GM10248 (cell line): ENCODE measurements around the gene PEAK1.

Experiments
- CTCF ChIA-PET: fragments of 300-600 bp; sonication (Branson Sonifier 250); formaldehyde crosslinking; extraction: SDS; loops from one replicate; lab custom pipeline; 2021; ENCODE audit warnings: antibody characterized with exemption; lab: Yijun Ruan, JAX
- POLR2A ChIA-PET: fragments of 350-650 bp; sonication (Branson Sonifier 250); formaldehyde crosslinking; extraction: SDS; loops from one replicate; lab custom pipeline; 2020; ENCODE audit warnings: antibody characterized with exemption; lab: Yijun Ruan, JAX
- DNase-seq: peaks from one replicate; pipeline ENCODE4 v3.0.0; 2012; ENCODE audit errors: extremely low spot score
- TF ChIP-seq, protein P1 (sequence below): IDR thresholded peaks from 2 replicates; pipeline ENCODE4 v1.5.1; 2012; ENCODE audit warnings: mild to moderate bottlenecking, low read depth; ENCODE audit errors: extremely low read depth, missing control alignments, control extremely low read depth

PEAK1 gene

DNA sequence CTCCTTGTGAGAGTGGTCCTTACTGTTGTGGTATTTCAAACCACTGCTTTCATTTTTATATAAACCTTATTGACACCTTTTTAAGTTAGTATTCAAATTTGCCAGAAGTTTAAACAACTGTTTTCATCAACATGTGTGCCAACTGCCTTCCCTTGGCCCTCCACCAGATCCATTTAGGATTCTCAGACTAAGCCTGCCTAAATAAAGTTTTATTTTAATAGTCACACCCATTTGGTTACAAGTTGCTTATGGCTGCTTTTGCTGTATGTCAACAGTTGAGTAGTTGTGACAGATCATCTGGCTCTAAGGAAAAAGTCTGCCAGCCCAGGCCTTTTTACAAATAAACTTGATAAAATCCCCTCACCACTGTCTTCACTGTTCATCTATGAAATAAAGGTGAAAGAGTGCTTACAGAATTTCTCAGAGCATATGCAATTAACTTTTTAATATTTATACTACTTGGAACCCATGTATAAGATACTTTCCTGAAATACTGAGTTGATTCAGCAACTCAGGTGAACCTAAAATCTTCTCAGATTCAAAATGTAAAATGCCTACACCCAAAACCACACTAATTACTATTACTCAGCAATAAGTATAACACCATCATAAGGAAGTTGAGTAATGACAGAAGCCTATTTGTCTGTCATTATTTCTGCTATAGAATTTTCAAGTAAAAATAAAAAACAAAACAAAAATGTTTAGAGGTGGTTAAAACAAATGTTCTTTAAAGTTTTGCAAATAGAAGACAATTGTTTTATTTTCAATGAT is 35.1 kb downstream of the PEAK1 start:
- CTCF ChIA-PET, result no interaction called here
- POLR2A ChIA-PET, result no interaction called here
- DNase-seq, result no peak
- TF ChIP-seq, protein P1, sequence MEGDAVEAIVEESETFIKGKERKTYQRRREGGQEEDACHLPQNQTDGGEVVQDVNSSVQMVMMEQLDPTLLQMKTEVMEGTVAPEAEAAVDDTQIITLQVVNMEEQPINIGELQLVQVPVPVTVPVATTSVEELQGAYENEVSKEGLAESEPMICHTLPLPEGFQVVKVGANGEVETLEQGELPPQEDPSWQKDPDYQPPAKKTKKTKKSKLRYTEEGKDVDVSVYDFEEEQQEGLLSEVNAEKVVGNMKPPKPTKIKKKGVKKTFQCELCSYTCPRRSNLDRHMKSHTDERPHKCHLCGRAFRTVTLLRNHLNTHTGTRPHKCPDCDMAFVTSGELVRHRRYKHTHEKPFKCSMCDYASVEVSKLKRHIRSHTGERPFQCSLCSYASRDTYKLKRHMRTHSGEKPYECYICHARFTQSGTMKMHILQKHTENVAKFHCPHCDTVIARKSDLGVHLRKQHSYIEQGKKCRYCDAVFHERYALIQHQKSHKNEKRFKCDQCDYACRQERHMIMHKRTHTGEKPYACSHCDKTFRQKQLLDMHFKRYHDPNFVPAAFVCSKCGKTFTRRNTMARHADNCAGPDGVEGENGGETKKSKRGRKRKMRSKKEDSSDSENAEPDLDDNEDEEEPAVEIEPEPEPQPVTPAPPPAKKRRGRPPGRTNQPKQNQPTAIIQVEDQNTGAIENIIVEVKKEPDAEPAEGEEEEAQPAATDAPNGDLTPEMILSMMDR, result no peak

DNA sequence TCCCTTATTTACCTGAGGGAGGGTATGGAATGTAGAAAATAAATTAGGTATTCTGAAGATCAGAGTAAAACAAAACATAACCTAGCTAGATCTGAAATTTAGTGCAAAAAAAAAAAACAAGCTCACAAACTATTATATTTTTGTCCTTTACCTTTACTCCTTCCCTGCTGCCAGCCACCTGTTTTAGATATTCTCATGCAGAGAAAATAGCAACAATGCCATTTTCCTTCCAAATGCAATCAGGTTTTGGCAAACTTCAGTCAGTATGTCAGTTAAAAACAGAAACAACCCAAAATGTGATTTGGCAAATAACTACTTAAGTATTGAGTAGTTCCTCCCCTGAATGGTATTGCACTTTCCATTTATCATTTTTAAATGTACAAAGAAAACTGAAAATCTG is 35.8 kb downstream of the PEAK1 start:
- DNase-seq, result no peak
- ChIA-PET CTCF (interaction anchor here (0.9 to 1.7 kb wide), 4 partner anchors 32 to 219 kb away, joined by 3 to 5 read pairs (median 4); no protein-coding TSS in a partner anchor), POLR2A (no interaction called here)
- TF ChIP-seq, protein P1, result no peak

DNA sequence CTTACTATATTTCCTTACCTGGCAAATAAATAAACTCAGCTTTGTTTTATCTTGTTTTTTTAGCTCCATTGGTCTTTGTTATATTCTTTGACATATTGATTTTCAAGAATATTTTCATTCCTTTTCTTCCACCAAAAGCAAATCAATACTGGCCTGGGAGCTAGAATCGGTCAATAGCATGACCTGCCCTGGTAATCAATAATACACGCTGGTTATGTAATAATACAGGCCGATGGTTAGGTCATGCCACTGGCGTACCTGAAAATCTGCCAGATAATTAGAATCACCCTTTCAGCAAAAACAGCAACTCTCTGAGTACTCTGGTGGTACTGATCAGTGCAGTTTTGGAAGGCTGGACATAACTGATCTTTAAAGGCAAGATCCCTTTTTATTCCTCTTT is 39.9 kb downstream of the PEAK1 start:
- CTCF ChIA-PET, result interaction anchor here (1.4 kb wide), 1 partner anchor 10 kb away, joined by 3 read pairs; no protein-coding TSS in a partner anchor
- TF ChIP-seq, protein P1, result no peak
- POLR2A ChIA-PET, result no interaction called here
- no peak for DNase-seq

DNA sequence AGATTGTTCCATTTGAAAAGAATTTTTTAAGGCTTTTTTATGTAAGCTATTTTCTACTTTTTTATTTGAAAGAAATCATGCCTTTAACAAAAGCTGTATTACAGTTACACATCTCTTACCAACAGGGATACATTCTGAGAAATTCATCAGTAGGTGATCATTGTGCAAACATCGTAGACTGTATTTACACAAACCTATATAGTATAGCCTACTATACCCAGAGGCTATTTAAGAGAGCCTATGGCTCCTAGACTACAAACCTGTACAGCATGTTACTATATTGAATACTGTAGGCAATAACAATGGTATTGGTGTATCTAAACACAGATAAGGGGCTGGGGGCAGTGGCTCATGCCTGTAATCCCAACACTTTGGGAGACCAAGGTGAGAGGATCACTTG is 43.1 kb downstream of the PEAK1 start:
- CTCF ChIA-PET, result interaction anchor here (1.1 kb wide), 1 partner anchor 13 kb away, joined by 3 read pairs; no protein-coding TSS in a partner anchor

DNA sequence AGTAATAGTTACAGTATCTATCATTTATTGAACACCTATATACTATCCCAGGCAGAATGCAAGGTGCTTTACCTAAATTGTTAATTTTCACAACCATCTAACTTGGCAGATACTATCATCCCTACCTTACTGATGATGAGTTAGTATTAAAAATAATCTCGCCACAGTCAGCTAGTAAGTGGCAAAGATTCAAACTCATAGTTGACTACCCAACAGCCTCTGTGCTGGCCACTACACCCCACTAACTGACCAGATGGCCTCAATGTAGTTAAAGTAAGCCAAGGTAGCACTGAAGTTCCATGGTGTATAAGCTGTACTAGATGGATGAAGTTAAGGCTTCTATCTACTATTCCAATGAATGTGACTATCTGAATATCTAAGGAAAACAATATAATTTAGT is 44.8 kb downstream of the PEAK1 start:
- POLR2A ChIA-PET, result no interaction called here
- no peak for DNase-seq
- TF ChIP-seq, protein P1, result no peak
- CTCF ChIA-PET, result interaction anchor here (0.9 to 1.0 kb wide), 2 partner anchors 10 to 12 kb away, joined by 3 read pairs; no protein-coding TSS in a partner anchor

More for the DNA sequence above, 43.1 kb downstream of the PEAK1 start:
- no peak for DNase-seq
- POLR2A ChIA-PET, result no interaction called here
- TF ChIP-seq, protein P1, result no peak

DNA sequence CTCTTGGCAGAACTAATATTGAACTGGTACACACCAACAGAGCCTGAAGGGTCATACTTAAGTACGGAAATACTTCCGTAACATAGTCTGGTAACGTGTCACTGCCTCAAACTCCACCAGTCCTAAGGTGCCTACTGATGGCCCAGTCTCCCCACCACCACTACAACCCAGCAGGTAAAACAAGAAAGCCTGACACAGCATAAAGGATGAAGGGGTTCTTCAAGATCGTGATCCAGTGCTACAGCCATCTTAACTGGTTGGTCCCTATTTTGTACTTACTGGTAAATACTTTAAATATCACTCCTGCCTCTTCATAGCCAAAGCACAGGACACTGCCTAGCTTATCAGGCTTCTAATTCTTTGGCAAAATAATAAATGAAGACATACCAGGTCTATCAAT is 46.5 kb downstream of the PEAK1 start:
- POLR2A ChIA-PET, result no interaction called here
- CTCF ChIA-PET, result no interaction called here
- TF ChIP-seq, protein P1, result no peak
- DNase-seq, result no peak
